DMS153 treated with DMSO at 0.1 percent for 48 hours (cell line): Measurements from ENCODE around the gene KDM8.

ENCODE experiments used
- DNase-seq: peaks from one replicate; lab custom pipeline; 2025; ENCODE audit not compliant: unreplicated experiment; lab: John Stamatoyannopoulos, UW

The KDM8 gene

DNA sequence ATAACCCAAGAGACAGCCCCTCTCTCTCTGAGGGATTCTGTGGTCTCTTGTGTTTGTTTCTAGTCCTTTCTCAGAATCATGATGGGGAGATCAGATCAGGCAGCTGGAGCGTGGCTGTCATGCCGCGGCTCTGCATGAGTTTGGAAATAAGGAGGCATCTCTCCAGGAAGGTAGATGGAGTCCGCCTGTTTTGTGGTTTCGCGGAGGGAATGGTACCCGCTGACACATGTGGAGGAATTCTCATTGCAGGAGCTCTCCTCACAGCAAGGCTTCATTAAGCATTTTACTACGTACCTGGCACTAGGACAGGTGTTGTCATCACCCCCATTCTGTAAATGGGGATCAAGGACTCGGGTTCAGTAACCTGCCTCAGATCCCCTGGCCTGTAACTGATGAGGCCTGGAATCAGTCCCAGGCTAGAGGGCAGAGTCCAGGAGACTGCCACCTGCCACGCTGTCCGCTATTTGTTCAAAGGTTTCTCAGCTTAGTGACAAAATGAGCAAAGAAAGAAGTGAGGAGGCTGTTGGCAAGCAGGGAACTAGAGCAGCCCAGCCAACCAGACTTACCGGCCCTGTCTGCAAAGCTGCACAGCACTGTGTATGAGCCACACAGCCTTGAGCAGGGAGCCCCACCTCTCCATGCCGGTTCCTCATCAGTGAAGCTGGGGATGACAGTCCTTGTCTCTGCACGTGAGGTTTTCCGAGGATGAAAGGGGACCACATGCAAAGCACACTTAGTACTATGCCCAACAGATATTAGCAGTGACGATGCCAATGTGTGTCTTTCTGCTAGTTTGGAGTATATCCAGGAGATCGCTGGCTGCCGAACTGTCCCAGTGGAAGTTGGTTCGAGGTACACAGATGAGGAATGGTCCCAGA lies 11.0 kb downstream of the KDM8 start:
- no peak for DNase-seq

DNA sequence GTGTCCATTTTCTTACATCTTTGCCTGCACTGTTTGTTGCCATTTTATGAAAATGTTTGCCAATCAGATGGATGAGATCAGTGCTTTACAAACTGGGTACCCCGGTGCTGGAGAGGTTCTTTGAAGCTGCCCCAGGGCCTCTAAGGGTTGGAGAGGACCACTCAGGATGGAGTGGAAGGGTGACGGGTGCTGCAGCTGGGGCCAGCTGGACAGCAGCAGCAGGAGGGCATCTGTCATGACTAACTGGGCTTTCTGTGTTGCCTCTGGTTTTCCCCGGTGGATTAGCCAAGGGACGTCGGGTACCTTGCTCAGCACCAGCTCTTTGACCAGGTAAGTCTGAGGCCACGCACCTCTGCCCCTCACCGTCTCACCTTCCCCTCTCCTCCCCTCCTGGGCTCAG lies 12.3 kb downstream of the KDM8 start:
- no peak for DNase-seq

GRCh38 chr16:27216297-27216885 lies 13.1 kb downstream of the KDM8 start:
- DNase-seq = no peak

DNA sequence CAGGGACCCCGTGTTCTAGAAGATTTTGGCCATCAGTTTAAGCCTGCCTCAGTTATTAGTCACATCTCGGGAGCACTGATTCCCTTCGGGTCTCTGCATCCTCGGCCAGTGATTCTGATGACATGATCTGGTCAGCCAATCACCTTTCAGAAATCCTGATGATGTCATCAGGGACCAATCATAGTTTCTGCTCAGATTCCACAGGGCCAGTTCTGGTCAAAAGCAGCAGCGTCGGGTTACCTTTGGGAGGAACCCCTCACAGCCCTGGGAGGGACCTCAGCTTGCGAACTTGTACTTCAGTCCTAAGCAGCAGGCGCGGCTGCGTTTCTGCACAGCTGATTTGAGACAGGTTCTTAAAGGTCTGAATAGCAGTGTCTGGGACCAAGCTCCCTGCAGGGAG lies 13.9 kb downstream of the KDM8 start:
- DNase-seq = no peak

DNA sequence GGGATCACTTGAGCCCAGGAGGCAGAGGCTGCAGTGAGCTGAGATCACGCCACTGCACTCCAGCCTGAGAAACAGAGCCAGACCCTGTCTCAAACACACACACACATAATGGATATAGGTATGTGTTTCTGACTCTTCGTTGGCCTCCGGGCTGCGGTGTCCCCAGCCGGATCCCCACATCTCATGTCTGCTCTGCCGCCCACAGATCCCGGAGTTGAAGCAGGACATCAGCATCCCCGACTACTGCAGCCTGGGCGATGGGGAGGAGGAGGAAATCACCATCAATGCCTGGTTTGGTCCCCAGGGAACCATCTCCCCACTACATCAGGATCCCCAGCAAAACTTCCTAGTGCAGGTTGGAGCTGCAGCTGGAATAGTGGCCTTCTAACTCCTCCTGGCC lies 15.4 kb downstream of the KDM8 start:
- no peak for DNase-seq

DNA sequence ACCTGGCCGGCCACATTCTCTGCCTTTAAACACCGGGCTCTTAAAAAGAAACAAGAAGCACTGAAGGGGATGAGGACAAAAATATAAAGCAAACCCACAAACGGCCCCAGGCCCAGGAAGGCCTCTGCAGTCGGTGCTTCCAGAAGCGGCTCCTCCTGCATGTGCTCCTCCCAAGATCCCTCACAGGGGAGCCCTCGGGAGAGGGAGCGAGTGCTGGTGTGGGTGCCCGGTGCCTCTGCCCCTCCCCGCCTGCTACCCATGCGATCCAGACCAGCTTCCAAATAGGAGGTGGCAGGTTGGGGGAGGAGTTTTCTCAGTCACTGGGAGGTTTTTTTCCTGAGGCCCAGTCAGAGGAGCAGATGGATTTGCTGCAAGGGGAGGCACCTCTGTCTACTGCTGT lies 15.8 kb downstream of the KDM8 start:
- DNase-seq = no peak

DNA sequence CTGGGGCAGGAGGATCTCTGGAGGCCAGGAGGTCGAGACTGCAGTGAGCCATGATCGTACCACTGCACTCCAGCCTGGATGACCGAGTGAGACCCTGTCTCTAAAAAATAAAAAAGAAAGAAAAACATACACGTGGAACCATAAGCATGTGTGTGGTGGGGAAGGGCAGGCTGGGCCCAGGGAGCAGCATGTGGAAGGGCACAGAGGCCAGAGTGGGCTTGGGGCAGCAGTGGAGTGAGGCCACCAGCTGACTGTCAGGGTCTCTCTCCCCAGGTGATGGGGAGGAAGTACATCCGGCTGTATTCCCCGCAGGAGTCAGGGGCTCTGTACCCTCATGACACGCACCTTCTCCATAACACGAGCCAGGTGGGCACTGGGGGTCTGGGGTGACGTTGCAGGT lies 16.8 kb downstream of the KDM8 start:
- DNase-seq = no peak

DNA sequence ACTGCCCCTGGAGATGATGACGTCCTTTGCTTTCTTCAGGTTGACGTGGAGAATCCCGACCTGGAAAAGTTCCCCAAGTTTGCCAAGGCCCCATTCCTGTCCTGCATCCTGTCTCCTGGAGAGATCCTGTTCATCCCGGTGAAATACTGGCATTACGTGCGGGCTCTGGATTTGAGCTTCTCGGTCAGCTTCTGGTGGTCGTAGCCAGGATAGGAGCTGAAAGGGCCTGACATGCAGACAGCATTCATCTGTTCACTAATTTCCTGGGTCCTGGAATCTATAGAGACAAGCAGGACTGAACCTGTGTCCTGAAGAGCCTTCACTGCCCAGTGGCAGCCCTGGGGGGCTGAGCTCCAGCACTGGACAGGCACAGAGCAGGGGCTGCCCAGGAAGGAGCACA lies 17.2 kb downstream of the KDM8 start:
- DNase-seq = no peak

- DNase-seq = no peak
These were observed 17.7 kb downstream of the KDM8 start for GRCh38 chr16:27220991-27221390.

- DNase-seq = no peak
These were observed 18.4 kb downstream of the KDM8 start for GRCh38 chr16:27221576-27222248.

- DNase-seq = no peak
These were observed 19.2 kb downstream of the KDM8 start for GRCh38 chr16:27222249-27223225.

GRCh38 chr16:27223226-27223610 lies 19.9 kb downstream of the KDM8 start:
- no peak for DNase-seq

DNA sequence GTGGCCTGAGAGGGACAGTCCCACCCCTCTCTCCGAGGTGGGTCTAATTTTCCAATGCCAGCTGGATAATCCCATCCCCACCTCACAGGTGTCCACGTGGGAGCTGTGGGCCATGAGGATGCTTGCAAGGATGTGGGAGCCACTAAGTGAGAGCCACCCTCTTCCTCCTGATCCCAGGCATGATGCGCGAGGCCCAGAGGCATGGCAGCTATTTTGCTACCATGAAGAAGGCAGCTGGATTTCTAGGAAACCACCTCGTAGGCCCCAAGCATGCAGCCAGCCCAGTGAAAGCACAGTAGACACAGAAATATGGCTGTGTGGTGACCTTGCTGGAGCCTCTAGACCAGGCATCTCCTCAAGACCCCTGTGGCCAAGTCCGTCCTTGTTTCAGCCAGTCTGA lies 20.4 kb downstream of the KDM8 start:
- DNase-seq = no peak

DNA sequence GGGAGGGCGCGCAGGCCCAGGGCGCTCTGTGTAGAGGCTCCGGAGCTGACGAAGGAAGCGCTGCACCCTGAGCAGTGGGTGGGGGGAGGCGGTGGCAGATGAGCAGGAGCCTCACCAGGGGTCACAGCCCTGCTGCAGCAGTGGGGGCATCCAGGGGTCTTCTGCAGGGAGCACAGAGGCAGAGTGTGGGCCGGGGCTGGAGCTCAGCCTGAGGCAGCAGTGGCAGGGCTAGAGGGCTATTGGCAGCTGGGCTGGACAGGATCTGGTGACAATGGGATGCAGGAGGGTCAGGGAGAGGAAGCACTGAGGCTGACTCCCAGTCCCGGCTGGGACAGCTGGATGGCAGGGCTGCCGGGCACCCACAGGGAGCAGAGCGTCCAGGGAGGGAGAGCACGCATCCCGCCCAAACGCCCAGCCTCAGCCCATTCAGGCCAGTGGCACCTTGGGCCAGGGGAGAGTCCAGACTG lies 21.0 kb downstream of the KDM8 start:
- DNase-seq = no peak

DNA sequence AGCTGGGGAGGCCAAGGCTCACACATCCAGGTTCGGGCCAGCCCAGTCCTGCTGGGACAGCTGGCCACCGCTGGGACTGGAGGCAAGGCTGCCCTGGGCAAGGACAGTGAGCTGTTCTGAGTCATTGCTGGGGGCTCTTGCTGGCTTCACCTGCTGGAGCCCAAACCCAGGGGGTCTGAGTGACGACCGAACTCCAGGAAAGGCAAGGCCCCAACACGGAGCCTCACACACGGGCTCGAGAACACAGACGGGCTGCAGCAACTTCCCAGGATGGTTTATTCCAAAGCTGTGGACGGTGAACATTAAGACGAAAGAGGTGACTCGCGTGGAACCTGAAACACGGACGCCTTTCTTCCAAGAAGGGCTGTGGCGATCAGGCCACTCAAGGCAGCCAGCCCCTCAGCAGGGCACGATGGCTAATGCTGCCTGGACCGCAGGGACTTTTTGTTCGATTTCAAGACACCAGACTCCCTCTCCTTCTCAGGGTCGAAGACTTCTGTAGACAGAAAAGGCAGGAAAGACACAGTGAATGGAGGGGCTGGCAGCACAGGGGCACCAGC lies 21.5 kb downstream of the KDM8 start:
- no peak for DNase-seq

- DNase-seq = no peak
These were observed 22.4 kb downstream of the KDM8 start for GRCh38 chr16:27225536-27226360.

DNA sequence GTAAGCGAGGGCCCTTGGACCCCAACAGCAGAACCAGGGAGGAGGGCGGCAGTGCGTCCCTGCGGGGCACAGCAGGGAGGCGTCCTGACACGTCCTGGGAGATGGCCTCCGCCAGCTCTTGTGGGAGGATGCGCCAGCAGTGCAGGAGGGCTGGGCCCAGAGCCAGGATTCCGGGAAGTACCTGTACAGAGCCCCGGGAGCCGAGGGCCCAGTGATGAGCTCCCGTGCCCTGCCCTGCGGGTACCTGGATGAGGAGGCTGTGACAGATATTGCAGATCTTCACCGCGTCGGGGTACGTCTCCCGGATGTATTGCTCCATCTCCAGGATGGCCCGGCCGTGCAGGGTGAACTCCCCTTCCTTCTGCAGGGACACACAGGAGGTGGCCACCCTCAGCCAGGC lies 23.1 kb downstream of the KDM8 start:
- DNase-seq = peak; percentile 31

GRCh38 chr16:27226976-27227705 lies 23.8 kb downstream of the KDM8 start:
- no peak for DNase-seq

DNA sequence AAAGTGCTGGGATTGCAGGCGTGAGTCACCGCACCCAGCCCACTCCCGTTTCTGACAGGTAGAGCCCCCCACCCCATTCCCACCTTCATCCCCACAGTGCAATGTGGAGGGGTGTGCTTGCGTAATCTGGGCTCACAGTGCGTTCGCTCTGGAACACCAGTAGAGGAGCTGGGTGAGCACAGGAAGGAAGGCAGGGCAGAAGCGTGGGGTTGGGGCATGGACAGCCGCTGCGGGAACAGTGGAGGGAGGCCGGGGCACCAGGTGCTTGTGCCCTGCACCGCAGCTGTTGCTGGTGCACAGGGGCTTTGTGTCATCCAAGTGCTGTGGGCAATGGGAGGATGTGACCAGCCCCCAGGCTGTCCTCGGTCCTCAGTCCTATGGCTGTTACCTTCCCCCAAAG lies 24.7 kb downstream of the KDM8 start:
- no peak for DNase-seq
